K562 (cell line): ENCODE results near the gene DCUN1D2. TPM values are rescaled to one million over a fixed set of nuclear protein-coding genes. Genes with fewer than 3 reads are reported as not detected.

Experiments
- ATF7 ChIP-seq: fragments of 450-650 bp; IDR thresholded peaks from 2 replicates; pipeline ENCODE4 v1.7.1; 2014; ENCODE audit warnings: mild to moderate bottlenecking, moderate library complexity
- CEBPG ChIP-seq, 3 experiments: fragments of 200-800 bp in 1 of 3; sonication (Bioruptor generic) in 1 of 3; sonication (generic) in 1 of 3; formaldehyde crosslinking in 1 of 3; IDR thresholded peaks in 2 of 3; conservative IDR thresholded peaks in 1 of 3; 2 replicates each; pipeline versions ENCODE4 v1.6.1 to v1.8.0; 2016 to 2022; ENCODE audit warnings: missing compliant biosample characterization in 2 of 3, missing genetic modification characterization in 2 of 3, mild to moderate bottlenecking in 1 of 3, missing genetic modification reagents in 1 of 3
- HMGN3 ChIP-seq: IDR thresholded peaks from 2 replicates; pipeline ENCODE4 v1.6.1; 2011; ENCODE audit warnings: borderline replicate concordance, low read depth, mild to moderate bottlenecking, mixed read lengths, low read length; ENCODE audit not compliant: insufficient read length; ENCODE audit errors: extremely low read depth
- KDM4B ChIP-seq, 2 experiments: fragments of 450-650 bp in 1 of 2; sonication (generic) in 1 of 2; IDR thresholded peaks; 2 replicates each; pipeline ENCODE4 v1.6.1; 2016 to 2017; ENCODE audit warnings: borderline replicate concordance in 2 of 2, antibody characterized with exemption in 1 of 2, low read depth in 1 of 2, mild to moderate bottlenecking in 1 of 2
- NCOA4 ChIP-seq: fragments of 450-650 bp; IDR thresholded peaks from 2 replicates; pipeline ENCODE4 v1.6.1; 2018; ENCODE audit warnings: mild to moderate bottlenecking; ENCODE audit not compliant: partially characterized antibody
- NEUROD1 ChIP-seq: fragments of 150-350 bp; IDR thresholded peaks from 2 replicates; pipeline ENCODE4 v1.6.1; 2014; ENCODE audit warnings: borderline replicate concordance, low read length, low read depth; ENCODE audit not compliant: partially characterized antibody
- NFE2 ChIP-seq: IDR thresholded peaks from 2 replicates; pipeline ENCODE4 v1.6.1; 2014; ENCODE audit warnings: antibody characterized with exemption, low read depth
- POLR2G ChIP-seq: fragments of 200-400 bp; formaldehyde crosslinking; IDR thresholded peaks from 2 replicates; pipeline ENCODE4 v1.6.1; 2017; ENCODE audit warnings: low read depth, mild to moderate bottlenecking, antibody characterized with exemption, low read length, moderate library complexity
- SMARCA4 ChIP-seq: fragments of 450-650 bp; IDR thresholded peaks from 2 replicates; pipeline ENCODE4 v1.6.1; 2016
- SMARCE1 ChIP-seq: fragments of 450-650 bp; IDR thresholded peaks from 2 replicates; pipeline ENCODE4 v1.7.1; 2016; ENCODE audit warnings: mild to moderate bottlenecking
- SOX6 ChIP-seq: fragments of 450-650 bp; IDR thresholded peaks from 2 replicates; pipeline ENCODE4 v1.6.1; 2014; ENCODE audit warnings: mild to moderate bottlenecking
- TAF1 ChIP-seq: IDR thresholded peaks from 2 replicates; pipeline ENCODE4 v1.6.1; 2011; ENCODE audit warnings: mild to moderate bottlenecking, low read length, moderate library complexity; ENCODE audit not compliant: insufficient read depth, control insufficient read depth, severe bottlenecking; ENCODE audit errors: extremely low read depth
- ZBTB1 ChIP-seq: sonication (generic); formaldehyde crosslinking; IDR thresholded peaks from 2 replicates; pipeline ENCODE4 v1.8.1; 2023; ENCODE audit warnings: missing genetic modification reagents, low read depth, mild to moderate bottlenecking, borderline replicate concordance
- ZFP1 ChIP-seq: fragments of 450-650 bp; formaldehyde crosslinking; IDR thresholded peaks from 2 replicates; pipeline ENCODE4 v1.4.0; 2020; ENCODE audit warnings: mild to moderate bottlenecking, mixed read lengths
- ZNF174 ChIP-seq: fragments of 250-450 bp; sonication (Bioruptor Pico); IDR thresholded peaks from 2 replicates; pipeline ENCODE4 v1.4.0; 2020; ENCODE audit warnings: mild to moderate bottlenecking
- ZNF408 ChIP-seq: fragments of 250-450 bp; sonication (Bioruptor Pico); IDR thresholded peaks from 2 replicates; pipeline ENCODE4 v1.4.0; 2020; ENCODE audit warnings: low read depth, mild to moderate bottlenecking, moderate library complexity
- ZNF431 ChIP-seq: sonication (generic); formaldehyde crosslinking; IDR thresholded peaks from 2 replicates; pipeline ENCODE4 v1.8.0; 2022; ENCODE audit warnings: mild to moderate bottlenecking, missing genetic modification reagents
- polyA plus RNA-seq, 8 experiments: library from polyadenylated mRNA; depleted of rRNA in 4 of 8; stranded (reverse) in 5 of 8; unstranded in 3 of 8; fragments of >200 nt; fragmentation: Nextera tagmentation in 2 of 8; fragmentation: Illumina TruSeq in 1 of 8; extraction: Ambion mirVana in 2 of 8; extraction: Trizol in 1 of 8; gene quantifications; 2 replicates each; pipeline versions ENCODE4 v1.2.1 to v1.2.3, GENCODE V29; 2011 to 2014; ENCODE audit warnings: inconsistent platforms in 1 of 8, missing spikeins in 1 of 8
- total RNA-seq, 7 experiments: library from RNA; depleted of rRNA in 6 of 7; stranded (reverse); fragments of >200 nt in 6 of 7; fragmentation: Illumina TruSeq in 2 of 7; extraction: Trizol in 2 of 7; gene quantifications; 2 replicates each; pipeline versions ENCODE4 v1.2.1 to v1.2.3, GENCODE V29; 2011 to 2021; ENCODE audit warnings: low replicate concordance in 1 of 7

Gene DCUN1D2
- total and polyA plus RNA-seq, 9 of the 15 experiments (the other 6 are each of a cell fraction or from before 2014, with no cell fraction given), result 2.1 to 16.8 (median 11.1) TPM

- peak; percentile 90 for TF ChIP-seq SOX6
- peak; percentile 23 for TF ChIP-seq NEUROD1
- no peak for TF ChIP-seq ZFP1 (CRISPR knock-in tag)
- TF ChIP-seq NCOA4, result no peak
- peak; percentile 81 for TF ChIP-seq CEBPG (CRISPR knock-in tag; IDR thresholded peaks at IDR 0.05)
- TF ChIP-seq CEBPG (tag; conservative IDR thresholded peaks at IDR 0.05 in 1 of 2, IDR thresholded peaks at IDR 0.05 in 1 of 2), result peak; percentile 80 to 90
- TF ChIP-seq ATF7, result peak; percentile 91
- no peak for TF ChIP-seq HMGN3
- no peak for TF ChIP-seq ZNF431 (CRISPR knock-in tag)
- TF ChIP-seq ZNF408 (CRISPR knock-in tag), result no peak
- TF ChIP-seq ZNF174, result no peak
- peak; percentile 78 for TF ChIP-seq SMARCA4
- TF ChIP-seq KDM4B (IDR thresholded peaks at IDR 0.05; ENCODE audit: borderline replicate concordance in 2 of 2, low read depth in 1 of 2), result no peak
- TF ChIP-seq NFE2, result peak; percentile 74
- TF ChIP-seq SMARCE1, result peak; percentile 82
- TF ChIP-seq TAF1, result peak; percentile 31
- 0 out of 2 replicates have a peak, but pooled peaks have one; percentile 25 for TF ChIP-seq POLR2G
- no peak for TF ChIP-seq ZBTB1 (CRISPR knock-in tag)
Measured at GRCh38 chr13:113493315-113493951, 2.9 kb upstream of the DCUN1D2 start (continued).
